GM13976 (cell line): ENCODE measurements around the gene RAET1E.

ENCODE experiments used
- DNase-seq: peaks from one replicate; pipeline ENCODE4 v3.0.0; 2012; ENCODE audit warnings: low spot score
- CTCF ChIP-seq: IDR thresholded peaks from 2 replicates; pipeline ENCODE4 v1.5.1; 2012; ENCODE audit warnings: borderline replicate concordance, mild to moderate bottlenecking; ENCODE audit not compliant: insufficient read depth; ENCODE audit errors: extremely low read depth, missing control alignments, control extremely low read depth
- in situ Hi-C: fragments of 300-500 bp; cut with MboI; formaldehyde crosslinking; loops from one replicate; pipeline ENCODE4 v1.12.0; 2022; ENCODE audit warnings: low sequenced_read_pairs, mixed read lengths, inconsistent platforms; ENCODE audit not compliant: unreplicated experiment

The RAET1E gene

GRCh38 chr6:149881066-149881766 lies 16.7 kb downstream of the RAET1E start:
- in situ Hi-C loops: no loop called here
- no peak for DNase-seq
- TF ChIP-seq CTCF: no peak

GRCh38 chr6:149877659-149878058 lies 20.3 kb downstream of the RAET1E start:
- in situ Hi-C loops: no loop called here
- DNase-seq: no peak
- TF ChIP-seq CTCF: no peak

DNA sequence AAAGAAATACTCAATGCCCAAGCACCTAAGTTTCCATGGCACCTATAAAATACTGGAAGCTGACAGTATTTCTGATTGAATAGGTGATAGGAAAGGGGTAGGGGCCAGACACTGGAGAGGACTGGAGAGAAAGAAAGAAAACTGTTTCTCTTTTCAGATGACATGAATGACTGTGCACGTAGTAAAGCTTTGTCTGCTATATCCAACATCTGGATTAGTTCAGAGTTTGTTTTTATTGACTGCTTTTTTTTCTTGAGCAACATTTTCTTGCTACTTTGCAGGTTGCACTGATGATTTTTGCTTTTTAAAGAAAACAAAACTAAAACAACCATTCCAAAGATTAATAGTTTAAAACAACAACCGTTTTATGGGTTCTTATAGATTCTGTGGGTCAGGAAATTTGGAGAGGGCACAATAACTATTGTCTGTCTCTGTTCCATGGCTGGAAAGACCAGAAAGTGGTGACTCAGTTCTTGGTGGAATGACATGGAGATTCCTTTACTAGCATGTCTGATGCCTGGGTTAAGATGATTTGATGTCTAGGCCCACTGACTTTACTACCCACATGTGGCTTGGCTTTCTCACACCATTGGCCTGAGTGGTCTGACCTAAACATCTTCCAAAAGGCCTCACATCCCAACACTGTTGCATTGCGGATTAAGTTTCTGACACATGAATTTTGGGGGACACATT lies 21.5 kb downstream of the RAET1E start:
- in situ Hi-C loops: no loop called here
- DNase-seq: no peak
- TF ChIP-seq CTCF: no peak

GRCh38 chr6:149872233-149872632 lies 25.7 kb downstream of the RAET1E start:
- in situ Hi-C loops: no loop called here
- no peak for DNase-seq
- TF ChIP-seq CTCF: no peak

DNA sequence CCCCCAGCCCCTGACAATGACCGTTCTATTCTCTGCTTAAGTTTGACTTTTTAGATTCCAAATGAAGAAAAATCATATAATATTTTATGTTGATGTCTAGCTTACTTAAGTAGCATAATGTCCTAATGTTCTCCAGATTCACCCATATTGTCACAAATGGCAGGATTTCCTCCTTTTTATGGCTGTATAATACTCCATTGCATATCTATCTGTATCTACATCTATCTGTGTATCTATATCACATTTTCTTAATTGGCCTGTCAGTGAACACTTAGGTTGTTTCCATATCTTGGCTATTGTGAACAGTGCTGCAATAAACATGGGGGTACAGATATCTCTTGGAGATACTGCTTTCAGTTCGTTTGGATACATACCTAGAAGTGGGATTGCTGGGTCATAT lies 26.7 kb downstream of the RAET1E start:
- DNase-seq: no peak
- in situ Hi-C loops: no loop called here
- no peak for TF ChIP-seq CTCF

- no peak for DNase-seq
- no peak for TF ChIP-seq CTCF
- in situ Hi-C loops: no loop called here
Observed at GRCh38 chr6:149869275-149869892, 28.5 kb downstream of the RAET1E start.
